COR-L47 (cell line): ENCODE measurements around the gene LRRC46.

Source experiments
- DNase-seq: peaks from one replicate; lab custom pipeline; 2025; lab: John Stamatoyannopoulos, UW

Gene LRRC46

DNA sequence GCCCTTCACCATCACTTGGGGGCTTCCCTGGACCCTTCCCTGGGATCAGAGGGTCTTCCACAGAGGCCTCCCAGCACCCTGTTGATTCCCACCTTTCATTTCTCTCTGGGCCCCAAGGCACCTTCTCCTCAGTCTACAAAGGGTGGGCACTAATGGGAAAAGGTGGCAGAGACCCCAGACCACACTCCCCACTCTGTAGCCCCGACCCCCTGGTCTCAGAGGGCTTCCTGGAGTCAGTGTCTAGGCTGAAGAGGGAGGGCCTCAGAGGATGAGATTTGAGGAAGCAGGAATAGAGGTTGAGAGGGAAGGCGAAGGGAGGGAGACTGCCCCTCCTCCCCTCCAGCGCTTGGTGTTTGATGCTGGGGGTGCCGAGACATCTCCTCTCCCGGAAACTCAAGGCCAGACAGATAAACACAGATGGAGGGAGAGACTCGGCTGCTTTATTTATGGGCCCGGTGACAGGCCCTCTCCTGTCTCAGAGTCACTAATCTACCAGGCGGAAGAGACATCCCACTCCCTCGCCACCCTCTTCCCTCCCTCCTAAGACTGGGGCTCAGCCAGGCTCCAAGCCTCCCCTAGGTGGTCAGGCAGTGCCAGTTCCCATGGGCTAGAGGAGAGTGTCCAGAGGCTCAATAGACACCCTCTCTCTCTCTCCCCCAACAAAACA lies 46.0 kb downstream of the LRRC46 start:
- no peak for DNase-seq

DNA sequence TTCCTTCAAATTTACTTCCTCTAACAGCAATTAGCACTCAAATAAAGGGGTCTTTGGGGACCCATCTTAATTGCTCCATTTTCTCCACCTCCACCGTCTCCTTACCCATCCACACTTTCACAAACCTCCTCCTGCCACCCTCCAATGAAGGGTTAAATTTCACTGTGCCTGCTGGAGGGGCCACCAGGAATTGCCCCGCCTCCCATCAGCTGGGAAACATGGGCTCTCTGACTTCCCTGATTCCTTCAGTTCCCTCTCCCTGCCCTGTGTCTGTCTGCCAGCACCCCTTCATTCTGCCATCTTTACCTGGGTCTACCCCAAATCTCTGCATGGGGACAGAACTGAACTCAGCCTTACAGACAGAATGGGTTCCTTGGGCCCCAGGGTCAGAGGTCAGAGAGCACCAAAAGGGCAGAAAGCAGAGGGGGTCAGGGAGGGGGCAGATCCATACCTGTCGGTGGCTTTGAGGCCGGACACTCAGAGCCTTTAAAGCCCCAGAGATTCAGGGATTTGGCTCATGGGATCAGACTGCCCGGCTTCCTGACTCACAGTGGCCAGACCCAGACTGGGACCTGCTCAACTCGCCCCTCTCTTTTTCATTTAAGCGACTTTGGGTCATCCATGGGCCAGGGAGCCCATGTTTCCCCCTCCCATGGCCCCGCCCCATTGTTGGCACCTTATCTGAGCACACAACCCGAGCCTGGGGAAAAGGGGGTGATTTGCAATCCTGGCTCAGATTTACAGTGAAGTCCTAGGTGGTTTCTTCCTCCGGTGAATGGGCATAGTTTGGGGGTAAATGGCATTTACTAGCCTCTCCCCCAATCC lies 46.9 kb downstream of the LRRC46 start:
- DNase-seq, result no peak

DNA sequence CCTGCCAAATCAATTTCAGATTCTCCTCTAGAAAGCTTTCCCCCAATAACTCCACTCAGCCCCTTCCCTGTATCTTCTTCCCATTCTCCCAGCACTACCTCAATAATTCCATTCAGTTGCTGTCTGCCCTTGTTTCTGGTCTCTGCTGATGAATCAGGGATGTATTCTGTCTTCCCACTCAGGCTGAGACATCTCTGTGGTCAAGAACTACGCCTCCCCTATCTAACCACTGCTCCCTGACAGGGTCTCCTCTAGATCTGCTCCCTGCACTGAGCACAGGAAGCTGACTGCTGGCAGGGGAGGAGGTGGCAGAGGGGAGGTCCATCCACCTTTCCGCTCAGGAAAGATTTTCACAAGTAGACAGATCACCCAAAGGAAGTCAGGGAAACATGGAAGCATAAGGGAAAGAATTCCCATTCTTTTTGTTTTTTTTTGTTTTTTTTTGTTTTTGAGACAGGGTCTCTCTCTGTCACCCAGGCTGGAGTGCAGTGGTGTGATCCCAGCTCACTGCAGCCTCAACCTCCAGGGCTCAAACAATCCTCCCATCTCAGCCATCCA lies 47.6 kb downstream of the LRRC46 start:
- no peak for DNase-seq

DNA sequence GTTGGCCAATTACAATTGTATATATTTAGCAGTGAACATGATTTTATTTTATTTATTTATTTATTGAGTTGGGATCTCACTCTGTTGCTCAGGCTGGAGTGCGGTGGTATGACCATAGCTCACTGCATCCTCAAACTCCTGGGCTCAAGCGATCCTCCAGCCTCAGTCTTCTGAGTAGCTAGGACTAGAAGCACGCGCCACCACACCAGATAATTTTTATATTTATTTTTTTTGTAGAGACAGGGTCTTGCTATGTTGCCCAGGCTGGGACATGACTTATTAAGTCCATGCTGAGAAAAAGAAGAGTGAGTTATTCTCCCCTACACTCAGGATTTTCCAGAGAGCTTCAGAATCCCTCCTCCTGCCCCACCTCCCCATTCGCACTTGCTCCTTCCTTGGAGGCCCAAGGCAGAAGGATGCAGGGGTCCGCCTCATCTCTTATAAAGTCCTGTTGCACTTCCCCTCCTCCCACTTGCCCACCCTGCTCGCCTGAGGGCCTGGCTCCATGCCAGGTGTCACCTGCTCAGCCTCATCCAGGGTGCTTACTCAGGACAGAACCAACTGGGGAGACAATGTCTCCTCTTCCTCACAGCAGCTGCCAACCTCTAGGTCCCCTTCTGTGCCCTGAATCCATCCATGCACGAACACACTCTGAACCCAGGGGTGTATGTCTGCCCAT lies 48.4 kb downstream of the LRRC46 start:
- no peak for DNase-seq

GRCh38 chr17:47882247-47882646 lies 50.8 kb downstream of the LRRC46 start:
- DNase-seq, result no peak

DNA sequence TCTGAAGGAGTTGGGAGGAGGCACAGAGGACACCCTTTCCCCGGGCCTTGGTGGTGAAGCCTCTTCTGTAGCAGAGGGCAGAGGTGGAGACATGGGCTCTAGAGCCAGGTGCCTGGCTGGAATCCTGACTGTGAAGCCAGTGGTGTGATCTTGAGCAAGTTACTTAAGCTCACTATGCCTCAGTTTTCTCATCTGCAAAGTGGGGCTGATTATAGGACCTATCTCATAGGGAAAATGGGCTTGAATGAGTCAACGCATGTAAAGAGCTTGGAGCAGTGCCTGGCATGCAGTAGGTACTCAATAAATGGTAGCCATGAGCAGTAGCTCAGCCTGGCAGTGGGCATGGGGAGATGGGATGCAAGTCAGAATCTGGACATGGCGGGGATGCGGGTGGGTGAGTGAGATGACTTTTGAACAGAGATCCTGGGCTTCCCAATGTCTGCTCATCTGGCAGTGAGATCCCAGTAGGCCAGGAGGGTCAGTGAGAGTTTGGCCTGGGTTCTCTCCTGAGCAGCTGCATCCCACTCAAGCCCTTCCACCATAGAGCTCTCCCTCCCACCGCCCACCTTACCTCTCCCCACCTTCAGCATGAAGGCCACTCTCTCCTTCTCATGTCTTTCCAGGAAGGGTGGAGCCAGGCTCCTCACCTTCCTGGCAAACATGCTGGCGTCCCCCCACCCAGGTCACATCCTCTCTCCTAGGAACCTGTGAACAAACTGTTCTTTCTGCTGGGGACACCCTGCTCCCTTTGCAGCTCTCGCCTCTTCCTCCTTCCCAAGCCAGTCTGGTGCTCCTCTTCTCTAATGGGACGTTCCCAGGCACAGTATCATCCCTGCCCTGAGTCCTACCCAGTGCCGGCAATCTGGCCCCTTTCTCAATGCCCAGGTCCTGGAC lies 51.5 kb downstream of the LRRC46 start:
- no peak for DNase-seq

DNA sequence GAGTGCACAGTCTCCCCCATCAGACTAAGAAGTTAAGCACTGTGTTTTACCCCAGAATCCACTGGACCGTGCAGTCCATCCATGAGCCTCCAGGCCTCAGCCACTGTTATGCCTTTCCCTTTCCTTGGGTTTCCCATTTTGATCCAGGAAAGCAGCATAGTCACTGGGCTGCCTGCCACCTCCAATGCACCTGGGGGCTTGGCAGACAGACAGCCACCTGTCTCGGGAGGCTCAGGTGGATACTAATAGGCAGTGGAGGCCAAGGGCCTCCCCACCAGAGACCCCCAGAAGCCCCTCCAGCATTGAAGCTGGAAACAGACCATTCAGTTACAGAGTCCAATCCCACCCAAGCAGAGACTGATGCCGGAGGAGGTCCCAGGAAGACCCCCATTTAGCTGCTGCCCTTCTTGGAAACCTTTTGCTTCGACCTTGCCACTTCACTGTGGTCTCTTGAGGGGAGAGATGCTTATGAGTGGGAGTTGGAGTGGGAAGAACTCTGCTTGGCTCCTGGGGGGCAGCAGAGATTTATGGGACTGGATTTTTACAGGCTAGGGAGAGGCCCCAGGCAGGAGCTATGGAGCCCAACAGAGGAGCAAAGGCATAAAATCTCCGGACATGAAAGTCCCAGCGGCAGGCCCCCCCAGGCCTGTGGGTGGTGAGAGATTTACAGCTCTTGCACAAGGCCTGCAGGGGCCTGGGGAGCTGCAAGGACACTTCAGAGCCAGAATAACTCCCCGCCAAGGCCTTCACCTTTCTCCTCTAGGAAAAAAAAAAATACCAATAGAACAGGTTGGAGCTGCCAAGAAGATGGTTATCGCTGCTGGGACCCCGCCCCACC lies 52.3 kb downstream of the LRRC46 start:
- DNase-seq, result no peak

DNA sequence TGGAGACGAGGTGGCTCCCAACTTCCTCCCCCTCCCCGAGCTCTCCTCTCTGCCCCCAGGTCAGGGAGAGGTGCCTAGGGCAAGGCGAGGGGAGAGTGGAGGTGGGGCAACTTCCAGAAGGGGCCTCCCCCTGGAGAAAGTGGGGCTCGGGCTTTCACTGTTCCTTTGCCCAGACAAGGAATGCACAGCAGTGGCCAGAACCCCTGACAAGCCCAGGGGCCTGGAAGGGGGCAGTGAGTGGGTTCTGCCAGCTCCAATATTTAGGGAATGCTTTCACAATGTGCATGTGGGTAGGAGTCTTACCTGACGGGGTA lies 52.9 kb downstream of the LRRC46 start:
- no peak for DNase-seq

DNA sequence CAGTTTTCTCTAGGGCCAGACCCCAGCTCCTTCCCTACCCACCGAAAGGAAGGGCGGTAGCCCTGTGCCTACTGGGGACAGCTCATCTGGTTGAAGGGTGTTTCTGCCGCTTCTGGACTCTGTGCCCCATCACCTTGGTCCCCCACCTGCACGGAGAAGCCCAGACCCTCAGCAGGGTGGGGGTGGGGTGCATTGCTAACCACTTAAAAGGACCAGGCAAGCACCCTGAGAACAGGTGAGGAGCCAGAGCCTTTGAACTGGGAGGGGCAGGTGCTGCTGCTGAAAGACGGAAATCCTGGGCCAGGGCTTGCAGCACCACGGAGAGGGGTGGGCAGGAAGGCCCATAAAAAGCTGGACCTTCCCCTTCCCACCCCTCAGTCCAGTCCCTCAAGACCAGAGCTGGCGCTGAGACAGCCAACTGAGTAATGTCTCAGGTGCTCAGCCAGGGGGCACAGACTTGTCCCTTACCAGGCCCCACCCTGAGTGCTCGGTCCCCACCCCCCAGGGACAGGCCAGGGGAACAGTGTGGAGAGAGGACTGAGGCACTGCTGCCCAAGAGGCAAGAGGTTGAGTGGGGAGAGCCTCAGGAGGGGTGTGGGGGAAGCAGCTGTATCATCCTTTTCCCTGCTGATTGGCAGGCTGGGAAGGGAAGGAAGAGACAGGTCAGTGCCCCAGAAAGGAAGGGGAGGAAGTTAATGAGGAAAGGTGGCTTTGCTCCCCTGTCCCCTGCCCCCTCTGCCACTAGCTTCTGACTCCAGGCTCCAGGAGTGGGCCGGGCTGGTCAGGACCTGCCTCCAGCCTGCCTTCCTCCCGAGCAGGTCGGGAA lies 53.6 kb downstream of the LRRC46 start:
- DNase-seq, result no peak
